ENCODE measurements around the gene CBY1. TPM values are rescaled to one million over a fixed set of nuclear protein-coding genes. Genes with fewer than 3 reads are reported as not detected.

CBY1 gene
- total RNA-seq, 4 donors from 2014 or later = 8.7 to 21.1 (median 13.1) TPM

GRCh38 chr22:38699784-38700183 lies 43.3 kb downstream of the CBY1 start:
- intact Hi-C loops (cut with DNase I) = no loop called here

GRCh38 chr22:38700270-38700788 lies 43.9 kb downstream of the CBY1 start:
- Histone ChIP-seq H3K36me3 (no peaks in the 10 kb centered on the region), H3K27ac (peak overlapping the region; percentile 96 to 99 (median 99)), H3K4me3 (peak overlapping the region; percentile 59 to 84 (median 75)), H3K4me1 (peaks cover 44 to 69% (median 53%) of the 10 kb centered on the region in 3 donors), H3K9me3 (no peaks in the 10 kb centered on the region), H3K27me3 (no peaks in the 10 kb centered on the region)
- intact Hi-C loops (cut with DNase I) = no loop called here
- TF ChIP-seq, protein P1, sequence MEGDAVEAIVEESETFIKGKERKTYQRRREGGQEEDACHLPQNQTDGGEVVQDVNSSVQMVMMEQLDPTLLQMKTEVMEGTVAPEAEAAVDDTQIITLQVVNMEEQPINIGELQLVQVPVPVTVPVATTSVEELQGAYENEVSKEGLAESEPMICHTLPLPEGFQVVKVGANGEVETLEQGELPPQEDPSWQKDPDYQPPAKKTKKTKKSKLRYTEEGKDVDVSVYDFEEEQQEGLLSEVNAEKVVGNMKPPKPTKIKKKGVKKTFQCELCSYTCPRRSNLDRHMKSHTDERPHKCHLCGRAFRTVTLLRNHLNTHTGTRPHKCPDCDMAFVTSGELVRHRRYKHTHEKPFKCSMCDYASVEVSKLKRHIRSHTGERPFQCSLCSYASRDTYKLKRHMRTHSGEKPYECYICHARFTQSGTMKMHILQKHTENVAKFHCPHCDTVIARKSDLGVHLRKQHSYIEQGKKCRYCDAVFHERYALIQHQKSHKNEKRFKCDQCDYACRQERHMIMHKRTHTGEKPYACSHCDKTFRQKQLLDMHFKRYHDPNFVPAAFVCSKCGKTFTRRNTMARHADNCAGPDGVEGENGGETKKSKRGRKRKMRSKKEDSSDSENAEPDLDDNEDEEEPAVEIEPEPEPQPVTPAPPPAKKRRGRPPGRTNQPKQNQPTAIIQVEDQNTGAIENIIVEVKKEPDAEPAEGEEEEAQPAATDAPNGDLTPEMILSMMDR (IDR thresholded peaks at IDR 0.05) = no peak
- no peak for TF ChIP-seq POLR2A (IDR thresholded peaks at IDR 0.05)
- no peak for DNase-seq
- WGBS, 2 donors = 0 to 3% methylated on average over 5 to 8 of the region's 57 CpGs

More at GRCh38 chr22:38699784-38700183, 43.3 kb downstream of the CBY1 start:
- no peak for DNase-seq
- TF ChIP-seq POLR2A (IDR thresholded peaks at IDR 0.05) = no peak
- TF ChIP-seq, protein P1 (IDR thresholded peaks at IDR 0.05) = no peak
- peaks cover 41 to 70% (median 54%) of the 10 kb centered on the region in 3 donors for H3K4me1 ChIP-seq
- peak overlapping the region; percentile 59 to 84 (median 75) for H3K4me3 ChIP-seq
- no peaks in the 10 kb centered on the region for H3K27me3 ChIP-seq
- H3K9me3 ChIP-seq = no peaks in the 10 kb centered on the region
- peak overlapping the region; percentile 96 to 99 (median 99) for H3K27ac ChIP-seq
- 12 to 17% methylated on average over 3 to 6 of the region's 6 CpGs for WGBS, 2 donors
- H3K36me3 ChIP-seq = peaks cover 0 to 1% (median 0%) of the 10 kb centered on the region in 3 donors

DNA sequence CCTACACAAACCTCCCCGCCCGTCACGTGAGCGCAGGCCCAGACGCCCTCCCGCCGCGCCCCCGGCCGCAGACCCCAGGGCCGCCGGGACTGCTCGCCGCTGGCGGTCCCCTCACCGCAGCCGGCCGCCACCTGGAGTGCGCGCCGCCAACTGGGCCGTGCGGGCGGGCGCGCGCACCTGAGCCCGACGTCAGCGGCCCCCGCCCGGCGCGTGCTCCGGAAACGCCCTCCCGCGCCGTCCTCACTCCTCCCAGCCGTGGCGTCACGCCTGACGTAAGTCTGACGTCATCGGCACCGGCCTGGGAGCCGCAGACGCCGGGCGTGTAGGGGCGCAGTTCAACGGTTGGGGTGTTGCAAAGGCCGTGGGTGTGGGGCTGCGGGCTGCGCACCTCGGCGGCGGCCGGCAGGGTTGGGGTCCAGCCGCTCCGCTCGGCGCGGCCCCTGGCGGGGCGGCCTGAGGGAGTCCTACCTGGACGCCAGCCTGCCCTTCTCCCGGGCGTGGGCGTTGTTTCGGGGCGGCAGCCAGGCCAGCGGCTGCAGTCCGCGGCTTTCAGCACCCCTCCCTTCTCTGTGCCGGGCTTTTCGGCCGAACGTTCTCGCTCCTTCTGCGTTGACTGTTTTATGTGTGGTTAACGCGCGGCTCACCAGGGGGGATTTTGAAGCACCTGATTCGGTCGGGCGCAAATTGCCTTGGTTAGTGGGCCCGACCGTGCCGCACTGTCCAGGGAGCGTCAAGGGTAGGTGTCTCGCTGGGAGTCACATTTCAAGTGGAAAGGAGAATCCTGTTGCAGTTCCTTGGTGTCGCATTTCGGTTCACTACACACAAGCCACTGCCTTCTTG lies 44.6 kb downstream of the CBY1 start, which contains the start of gene JOSD1:
TSS of gene JOSD1 (minus strand) at position 155 of the 840 bp plus-strand sequence. CDS start 956 bp downstream, outside the sequence.
- 0 to 1% methylated on average over 2 to 25 of the region's 94 CpGs for WGBS, 2 donors
- DNase-seq = peak; percentile 58

GRCh38 chr22:38704654-38705234 lies 48.3 kb downstream of the CBY1 start:
- Histone ChIP-seq H3K27me3 (no peaks in the 10 kb centered on the region), H3K36me3 (peaks cover 0 to 11% (median 0%) of the 10 kb centered on the region in 3 donors), H3K27ac (peak overlapping the region; percentile 73 to 93 (median 84)), H3K4me3 (peak overlapping the region; percentile 7 to 58 (median 28)), H3K9me3 (no peaks in the 10 kb centered on the region), H3K4me1 (peaks cover 16 to 55% (median 28%) of the 10 kb centered on the region in 3 donors)
- WGBS, 2 donors = 8 to 12% methylated on average over 10 of the region's 10 CpGs
- TF ChIP-seq, protein P1 (IDR thresholded peaks at IDR 0.05) = no peak
- TF ChIP-seq POLR2A (IDR thresholded peaks at IDR 0.05) = no peak
- no peak for DNase-seq
- intact Hi-C loops (cut with DNase I) = loop anchor here (5.0 kb wide), 1 partner anchor 43 kb away; no protein-coding TSS in a partner anchor

More for the DNA sequence above, 44.6 kb downstream of the CBY1 start, which contains the start of gene JOSD1:
- Histone ChIP-seq H3K4me1 (peaks cover 44 to 62% (median 48%) of the 10 kb centered on the region in 3 donors), H3K27me3 (no peaks in the 10 kb centered on the region), H3K9me3 (no peaks in the 10 kb centered on the region), H3K27ac (peak within 1 kb of the TSS; percentile 96 to 99 (median 99)), H3K4me3 (peak within 1 kb of the TSS; percentile 59 to 84 (median 75)), H3K36me3 (no peaks in the 10 kb centered on the region)
- intact Hi-C loops (cut with DNase I) = no loop called here
- TF ChIP-seq, protein P1 (IDR thresholded peaks at IDR 0.05) = peak in 2 of 6 experiments; percentile 19 to 36
- TF ChIP-seq POLR2A (IDR thresholded peaks at IDR 0.05) = peak in 3 of 4 donors; percentile 94 to 100 (median 100)

Measured in esophagus squamous epithelium (tissue), 5 donors.